Activated T-cell treated with anti-CD3 and anti-CD28 coated beads for 48 hours (primary cell): ENCODE data around the gene KRT6A.
"Not testable (repeated sequence)": the region's sequence is repeated elsewhere in the genome, so short reads cannot be mapped to it uniquely, and the experiment has no call there.

Experiments used
- DNase-seq: peaks from one replicate; pipeline ENCODE4 v3.0.0-alpha.2; 2020; ENCODE audit warnings: low read depth

KRT6A gene

DNA sequence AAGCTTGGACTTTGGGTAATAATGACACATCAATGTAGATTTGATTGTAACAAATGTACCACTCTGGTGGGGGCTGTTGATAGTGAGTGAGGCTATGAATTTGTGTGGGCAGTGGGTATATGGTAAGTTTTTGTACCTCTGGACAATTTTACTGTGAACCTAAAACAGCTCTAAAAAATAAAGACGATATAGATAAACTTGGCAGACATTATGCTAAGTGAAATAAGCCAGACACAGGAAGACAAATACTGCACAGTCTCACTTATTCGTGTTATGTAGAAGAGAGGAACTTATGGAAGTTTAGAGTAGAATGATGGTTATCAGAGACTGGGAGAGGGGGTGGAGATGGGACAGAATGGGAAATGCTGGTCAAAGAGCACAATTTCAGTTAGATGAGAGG lies 28.2 kb downstream of the KRT6A start:
- DNase-seq, result no peak

DNA sequence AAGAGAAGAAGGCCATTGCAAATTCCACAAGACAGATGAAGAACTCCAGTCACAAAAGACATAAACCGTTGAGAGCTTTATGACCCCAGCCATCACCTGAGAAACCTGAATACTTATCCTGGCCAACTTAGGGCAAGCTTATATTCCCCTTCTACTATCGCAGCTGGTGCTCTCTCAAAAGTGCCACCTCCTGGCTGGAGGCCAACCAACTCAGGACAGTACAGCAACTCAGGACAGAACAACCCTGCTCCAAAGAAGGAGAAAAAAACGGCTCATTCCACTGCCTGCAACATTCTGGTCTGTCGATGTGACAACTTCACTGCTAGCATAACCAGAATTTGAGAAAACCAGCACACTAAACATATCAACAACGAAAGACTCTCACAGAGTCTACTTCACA lies 31.4 kb downstream of the KRT6A start:
- no peak for DNase-seq

DNA sequence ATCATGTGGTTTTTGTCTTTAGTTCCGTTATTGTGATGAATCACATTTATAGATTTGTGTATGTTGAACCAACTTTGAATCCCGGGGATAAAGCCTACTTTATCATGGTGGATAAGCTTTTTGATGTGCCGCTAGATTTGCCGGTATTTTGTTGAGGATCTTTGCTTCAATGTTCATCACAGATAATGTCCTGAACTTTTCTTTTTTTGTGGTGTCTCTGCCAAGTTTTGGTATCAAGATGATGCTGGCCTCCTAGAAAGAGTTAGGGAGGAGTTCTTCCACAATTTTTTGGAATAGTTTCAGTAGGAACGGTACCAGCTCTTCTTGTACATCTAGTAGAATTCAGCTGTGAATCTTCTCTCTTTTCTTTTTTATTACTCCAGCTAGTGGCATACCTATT lies 34.2 kb downstream of the KRT6A start:
- DNase-seq, result no peak

DNA sequence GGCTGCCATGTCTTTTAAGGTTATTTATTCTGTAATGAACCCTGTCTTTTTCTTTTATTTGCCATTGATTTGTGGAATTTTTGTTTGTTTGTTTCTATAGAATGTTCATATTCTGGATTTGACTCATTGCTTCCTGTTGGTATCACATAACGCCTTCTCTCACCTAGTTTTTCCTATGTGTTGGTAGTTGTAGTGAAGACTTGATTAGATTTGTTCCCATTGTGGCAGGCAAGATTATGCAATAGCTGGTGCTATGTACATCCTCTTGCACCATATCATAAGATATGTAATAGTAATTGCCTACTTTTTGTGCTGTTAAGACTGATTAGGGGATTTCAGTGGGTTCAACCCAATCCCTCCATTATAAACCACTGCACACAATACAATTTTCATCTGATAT lies 37.2 kb downstream of the KRT6A start:
- no peak for DNase-seq

DNA sequence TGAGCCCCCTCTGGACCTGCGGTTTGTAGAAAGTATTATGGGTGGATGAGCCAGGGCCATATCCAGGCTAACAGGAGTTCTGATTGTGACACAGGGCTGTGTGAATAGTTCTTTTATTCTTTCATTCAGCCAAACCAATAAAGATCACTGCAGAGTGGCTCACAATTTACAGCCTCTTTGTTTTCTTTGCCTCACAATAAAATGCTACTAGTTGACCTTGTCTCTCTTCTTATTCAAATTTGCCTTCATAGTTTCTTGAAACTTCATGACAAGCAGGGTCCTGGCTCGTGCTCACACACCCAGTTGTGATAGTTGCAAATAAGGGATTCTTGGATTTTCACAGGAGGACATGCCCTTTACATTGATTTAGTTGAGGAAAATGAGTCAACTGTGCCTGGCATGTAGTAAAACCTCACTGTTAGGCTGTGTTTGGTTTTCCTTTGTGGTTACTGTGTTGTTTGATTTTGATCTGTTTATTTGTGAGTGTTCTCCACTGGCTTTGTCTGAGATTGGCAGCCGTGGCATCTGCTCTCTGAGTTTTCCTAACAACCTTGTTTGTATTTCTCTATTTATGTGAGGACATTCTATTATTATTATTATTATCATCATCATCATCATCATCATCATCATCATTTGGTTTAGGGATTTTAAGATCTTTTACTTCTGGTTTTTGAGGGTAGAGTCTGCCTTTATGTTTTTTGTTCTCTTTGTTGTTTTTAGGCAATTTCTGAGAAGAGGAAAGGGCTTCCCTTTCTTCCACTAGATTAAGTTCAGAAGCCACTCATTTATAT lies 38.5 kb downstream of the KRT6A start:
- no peak for DNase-seq

DNA sequence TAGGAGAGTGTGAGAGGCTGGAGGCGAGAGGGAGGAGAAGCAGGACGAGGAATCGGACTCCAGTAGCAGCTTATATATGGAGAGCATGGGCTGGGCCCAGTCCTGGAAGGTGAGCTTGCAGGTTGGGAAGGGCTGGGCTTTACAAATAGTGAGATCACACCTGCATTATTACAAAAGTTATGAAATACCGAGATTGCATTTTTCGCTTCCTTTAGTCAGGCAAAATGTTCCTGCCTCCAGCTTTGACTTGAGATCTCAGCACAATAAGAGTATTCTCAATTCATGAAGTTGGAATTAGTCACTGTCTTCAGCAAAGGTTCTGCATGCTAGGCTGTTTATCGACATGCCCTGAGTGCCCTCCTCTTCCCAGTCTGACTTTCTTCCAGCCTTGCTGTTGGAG lies 41.0 kb downstream of the KRT6A start, which contains the start of gene KRT6B:
KRT6B (minus strand) TSS at position 46 of the 400 bp plus-strand sequence. CDS start 68 bp downstream, outside the sequence.
- DNase-seq, result no peak

DNA sequence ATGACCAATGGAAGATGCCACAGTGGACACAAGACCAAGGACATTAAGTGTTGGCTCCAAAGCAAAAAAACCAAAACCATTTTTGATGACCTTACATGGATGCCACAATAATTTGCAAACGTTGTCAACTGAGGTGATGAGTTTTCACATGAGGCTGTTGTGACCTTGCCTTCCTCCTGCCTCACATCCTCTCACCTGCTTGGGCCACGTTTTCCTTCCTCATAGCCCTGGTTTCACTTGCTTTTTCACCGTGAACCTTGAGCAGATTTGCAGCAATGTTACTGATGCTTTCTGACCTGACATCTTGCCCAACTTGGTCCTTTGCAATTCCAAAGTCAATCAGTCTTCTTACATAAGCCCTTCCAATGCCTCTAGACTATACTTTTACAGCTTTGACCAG lies 44.8 kb downstream of the KRT6A start:
- no peak for DNase-seq

DNA sequence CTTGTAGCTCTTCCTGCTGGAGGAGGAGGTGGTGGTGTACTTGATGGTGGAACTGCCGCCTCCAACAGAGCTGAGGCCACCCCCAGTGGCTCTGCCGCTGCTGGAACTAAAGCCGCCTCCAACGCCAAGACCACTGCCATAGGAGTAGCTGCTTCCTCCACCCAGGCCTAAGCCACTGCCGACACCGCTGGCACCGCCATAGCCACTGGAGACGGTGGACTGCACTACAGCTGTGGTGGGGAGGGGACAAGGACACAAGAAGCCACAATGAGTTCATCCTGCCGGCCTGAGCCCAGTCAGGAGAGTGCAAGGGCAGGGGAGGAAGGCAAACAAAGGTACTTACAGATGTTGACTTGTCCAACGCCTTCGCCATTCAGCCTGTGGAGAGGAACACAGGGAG lies 45.9 kb downstream of the KRT6A start:
- not testable (repeated sequence) for DNase-seq

DNA sequence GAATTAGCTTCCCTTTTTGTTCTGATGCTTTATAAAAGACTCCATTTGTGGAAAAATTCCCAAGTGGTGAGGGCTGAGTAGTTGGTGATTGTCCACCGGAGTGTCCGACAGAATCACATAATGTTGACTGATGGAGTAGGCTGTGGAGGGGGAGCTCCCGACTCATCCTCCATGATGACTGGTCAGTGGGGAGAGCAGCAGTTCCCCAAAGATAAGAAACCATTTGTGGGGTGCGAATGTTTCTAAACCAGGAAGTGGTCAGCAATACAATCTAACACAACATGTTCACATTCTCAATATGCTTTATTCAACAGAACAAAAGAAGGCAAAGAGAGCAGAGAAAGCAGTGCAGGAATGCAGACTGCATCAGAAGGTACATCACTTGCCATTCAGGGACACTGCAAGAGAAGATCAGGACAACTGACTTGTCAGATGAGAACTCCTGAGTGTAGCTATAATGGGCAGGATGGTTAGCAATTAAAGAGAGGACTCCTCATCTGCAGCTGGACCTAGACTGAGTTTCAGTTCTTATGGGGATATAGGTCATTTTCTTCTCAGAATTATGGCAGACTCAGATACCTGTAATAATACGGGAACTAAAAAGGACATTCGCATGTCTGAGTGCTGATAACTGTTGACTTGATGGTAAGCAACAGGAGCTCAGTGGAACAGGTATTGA lies 46.6 kb downstream of the KRT6A start:
- DNase-seq, result no peak

DNA sequence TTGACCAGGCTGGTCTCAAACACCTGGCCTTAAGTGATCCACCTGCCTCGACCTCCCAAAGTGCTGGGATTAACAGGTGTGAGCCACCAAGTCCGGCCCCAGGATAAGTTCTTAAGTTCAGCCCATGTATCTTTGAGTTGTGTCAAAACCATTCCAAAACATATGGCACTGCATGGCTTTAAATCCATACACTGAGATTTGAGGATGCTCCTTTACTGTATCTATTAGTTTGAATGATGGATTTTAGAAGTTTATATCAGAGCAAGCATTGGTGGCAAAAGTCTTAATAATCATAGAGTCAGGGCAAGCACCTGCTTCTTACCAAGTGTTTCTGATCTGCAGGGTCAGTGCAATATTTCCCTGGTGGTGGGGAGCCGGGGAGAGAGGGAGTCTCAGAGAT lies 47.2 kb downstream of the KRT6A start:
- no peak for DNase-seq

DNA sequence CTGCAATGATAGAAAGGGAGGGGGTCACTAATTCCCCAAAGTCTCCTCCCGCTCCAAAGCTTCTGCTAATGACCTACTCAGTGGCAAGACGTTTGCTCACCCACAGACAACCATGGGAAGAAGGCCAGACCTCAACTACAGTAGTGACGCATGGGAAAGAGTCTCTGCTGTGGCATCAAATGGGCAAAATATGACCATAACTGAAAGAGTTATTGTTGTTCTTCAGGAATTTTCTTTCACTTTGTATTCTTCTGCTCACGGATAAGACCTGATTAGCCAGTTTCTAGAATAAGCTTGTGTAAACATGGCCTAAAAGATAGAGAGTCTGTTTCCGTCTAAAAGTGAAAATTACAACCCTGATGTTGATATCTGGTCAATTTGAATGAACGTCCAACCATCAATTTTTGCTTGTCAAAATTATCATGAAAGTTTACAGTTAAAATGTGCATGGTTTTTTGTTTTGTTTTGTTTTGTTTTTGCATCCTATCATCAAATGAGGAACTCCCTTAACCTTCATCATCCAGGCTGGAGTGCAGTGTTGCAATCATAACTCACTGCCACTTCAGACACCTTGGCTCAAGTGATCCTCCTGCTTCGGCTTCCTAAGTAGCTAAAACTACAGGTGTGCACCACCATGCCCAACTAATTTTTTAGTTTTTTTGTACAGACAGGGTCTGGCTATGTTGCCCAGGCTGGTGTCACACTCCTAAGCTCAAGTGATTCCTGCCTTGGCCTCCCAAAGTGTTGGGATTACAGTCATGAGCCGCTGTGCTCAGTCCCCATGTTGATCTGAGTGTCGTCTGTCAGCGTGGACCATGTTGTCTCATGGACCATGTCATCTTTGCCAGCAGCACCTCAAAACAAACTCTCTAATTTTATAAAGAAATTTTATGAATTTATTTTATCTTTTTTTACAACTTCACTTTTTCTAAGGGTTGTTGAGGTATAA lies 48.1 kb downstream of the KRT6A start:
- DNase-seq, result no peak

DNA sequence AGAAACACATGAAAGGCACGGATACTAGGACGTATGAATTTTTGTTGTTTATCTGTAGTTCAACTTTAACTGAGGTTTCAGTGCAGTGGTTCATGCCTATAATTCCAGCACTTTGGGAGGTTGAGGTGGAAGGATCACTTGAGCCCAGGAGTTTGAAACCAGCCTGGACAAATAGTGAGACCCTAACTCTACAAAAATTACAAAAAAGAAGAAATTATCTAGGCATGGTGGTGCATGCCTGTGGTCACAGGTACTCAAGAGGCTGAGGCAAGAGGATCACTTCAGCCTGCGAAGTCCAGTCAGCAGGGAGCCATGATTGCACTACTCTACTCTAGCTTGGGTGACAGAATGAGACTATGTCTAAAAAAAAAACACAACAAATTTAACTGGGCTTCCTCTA lies 49.1 kb downstream of the KRT6A start:
- no peak for DNase-seq

DNA sequence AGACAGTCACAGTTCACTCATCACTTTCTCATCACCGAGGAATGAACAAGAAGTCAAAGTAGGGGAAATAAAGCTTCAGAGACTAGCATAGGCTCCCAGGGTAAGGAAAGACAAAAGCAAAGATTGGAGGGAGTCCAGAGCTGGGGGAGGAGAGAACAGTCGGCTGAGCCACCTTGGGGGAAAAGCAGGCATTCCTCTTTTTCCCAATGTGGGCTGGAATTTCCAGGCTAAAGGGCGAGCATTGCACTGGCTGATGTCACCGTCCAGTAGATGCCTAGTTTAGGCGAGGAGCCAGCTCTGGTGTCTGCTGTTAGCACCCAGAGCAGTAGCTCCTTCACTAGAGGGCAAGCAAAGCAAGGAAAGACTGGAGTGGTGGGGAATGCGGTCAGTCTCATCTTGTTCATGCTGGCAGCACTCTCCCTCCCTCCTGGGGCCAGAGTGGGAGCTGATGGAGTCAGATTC lies 50.4 kb downstream of the KRT6A start:
- DNase-seq, result no peak

DNA sequence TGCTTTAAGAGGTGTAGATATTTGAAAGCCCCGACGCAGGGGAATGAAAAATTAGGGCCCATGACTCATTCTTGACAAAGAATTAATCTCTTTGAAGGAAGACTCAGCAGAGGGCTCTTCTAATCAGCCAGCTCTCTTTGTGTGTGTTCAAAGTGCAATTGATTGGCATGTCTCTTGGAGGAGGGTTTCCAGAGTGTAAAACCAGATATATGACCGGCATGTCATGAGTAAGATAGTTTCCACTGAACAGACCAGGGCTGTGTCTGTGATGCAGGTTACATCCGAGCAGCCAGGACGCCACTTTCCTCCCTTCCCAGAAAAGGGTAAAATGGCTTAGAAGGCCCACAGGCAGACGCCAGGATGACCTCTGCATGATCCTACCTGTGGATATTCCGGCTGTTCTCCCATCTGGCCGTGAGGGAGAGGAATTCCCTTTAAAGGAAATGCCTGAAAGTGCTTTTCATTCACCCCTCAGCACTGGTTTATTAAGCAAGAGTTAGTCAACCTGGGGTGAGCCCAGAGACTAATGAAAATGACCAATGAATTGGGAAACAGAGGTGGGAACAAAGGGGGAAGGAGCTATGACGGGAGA lies 51.6 kb downstream of the KRT6A start:
- no peak for DNase-seq

DNA sequence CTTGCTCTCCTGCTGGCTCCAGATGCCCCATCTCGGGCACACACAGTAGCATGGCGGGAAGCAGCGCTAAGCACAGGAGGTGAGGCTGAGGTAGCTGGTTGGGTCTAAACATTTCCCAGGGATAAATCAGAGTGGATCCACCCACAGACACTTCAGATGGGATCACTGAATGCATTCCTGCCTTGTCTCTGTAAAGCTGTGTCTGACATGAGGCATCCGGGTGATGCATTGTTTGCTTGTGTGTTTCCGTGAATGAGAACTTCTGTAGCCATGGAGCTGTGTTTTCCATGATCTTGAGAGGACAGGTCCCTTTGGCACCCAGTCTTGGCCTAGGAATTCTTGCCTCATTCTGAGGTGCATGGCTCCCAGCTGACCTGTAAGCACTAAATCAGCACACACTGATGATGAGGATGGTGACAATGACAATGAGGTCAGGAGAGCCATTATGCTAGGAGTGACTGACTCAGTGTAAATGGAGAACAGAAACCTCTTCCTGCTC lies 52.2 kb downstream of the KRT6A start:
- no peak for DNase-seq

DNA sequence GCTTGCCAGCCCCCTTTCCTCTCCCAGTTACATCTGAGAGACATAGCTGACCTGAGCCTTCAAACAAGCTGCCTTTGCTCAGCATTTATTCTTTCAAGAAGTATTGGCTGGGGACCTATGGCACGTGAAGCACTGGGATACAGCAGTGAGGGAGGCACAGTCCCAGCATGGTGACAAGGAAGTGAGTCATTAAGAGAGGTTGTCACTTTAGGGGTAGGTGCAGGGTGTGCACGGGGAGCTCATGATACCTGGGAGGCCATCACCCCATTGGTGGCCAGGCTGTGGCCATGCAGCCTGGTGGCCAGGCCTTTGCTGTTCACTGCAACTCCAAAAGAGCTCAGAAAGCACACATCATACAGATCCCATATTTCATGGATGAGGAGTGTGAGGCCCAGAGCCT lies 53.2 kb downstream of the KRT6A start:
- DNase-seq, result no peak

DNA sequence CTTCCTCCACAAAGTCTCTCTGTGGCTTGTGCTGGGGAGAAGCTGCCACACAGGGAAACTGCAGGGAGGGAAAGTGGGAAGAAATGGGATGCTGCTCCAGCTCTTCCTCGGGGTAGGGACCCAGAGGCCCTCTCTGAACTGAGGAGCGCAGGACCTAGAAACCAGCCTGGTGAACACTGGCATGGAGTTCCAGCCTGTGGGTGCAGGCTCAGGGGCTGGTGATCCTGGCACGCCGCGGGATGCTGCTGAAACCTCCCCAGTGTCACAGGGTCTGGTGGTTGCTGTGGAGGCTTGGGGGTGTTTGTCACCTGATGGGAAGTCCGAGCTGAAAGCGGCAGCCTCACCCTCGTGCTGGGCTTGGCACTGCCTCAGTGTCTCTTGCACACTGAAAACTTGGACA lies 53.6 kb downstream of the KRT6A start:
- no peak for DNase-seq

DNA sequence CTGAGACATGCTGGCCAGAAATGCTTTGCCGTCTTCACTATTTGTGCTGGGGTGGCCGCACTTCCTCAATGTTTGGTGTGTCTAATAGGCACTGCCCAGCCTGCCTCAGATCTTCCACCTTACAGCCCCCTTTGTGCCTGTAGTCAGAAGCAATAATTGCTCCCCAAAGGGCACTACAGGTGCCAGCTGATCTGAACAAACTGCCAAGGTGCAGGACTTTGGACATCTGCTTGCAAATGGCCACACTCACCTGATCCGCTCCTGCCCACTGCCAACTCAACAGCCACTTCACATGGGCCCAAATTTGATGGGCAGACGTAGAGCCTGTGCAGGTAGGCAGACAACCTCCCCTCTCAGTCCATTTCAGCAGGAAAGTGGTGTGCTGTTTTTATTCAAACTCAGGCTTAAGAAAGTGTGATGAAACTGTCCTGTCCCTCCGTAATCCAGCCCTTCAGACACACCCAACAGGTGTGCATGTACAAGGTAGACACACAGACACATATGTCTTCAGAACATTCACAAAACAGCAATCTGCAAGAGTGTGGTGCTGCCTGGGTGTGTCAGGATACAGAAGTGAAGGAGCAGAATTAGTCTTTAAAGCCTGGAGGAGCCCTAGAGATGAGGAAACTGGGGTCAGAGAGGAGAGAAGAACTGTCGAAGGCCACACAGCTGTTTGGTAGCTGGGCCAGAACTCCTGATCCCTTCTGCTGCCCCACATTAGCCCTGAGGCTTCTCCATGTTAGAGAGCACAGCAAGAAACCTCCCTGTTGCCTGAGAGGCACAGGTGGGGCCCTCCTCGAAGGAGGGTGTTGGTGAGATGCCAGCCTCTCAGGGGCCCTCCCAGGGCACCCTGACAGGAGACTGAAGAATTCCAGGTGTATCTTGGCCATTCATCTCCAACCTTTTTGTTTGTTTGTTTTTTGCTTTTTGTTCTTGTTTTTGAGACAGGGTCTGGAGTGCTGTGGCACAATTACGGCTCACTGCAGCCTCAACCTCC lies 54.5 kb downstream of the KRT6A start:
- DNase-seq, result no peak

DNA sequence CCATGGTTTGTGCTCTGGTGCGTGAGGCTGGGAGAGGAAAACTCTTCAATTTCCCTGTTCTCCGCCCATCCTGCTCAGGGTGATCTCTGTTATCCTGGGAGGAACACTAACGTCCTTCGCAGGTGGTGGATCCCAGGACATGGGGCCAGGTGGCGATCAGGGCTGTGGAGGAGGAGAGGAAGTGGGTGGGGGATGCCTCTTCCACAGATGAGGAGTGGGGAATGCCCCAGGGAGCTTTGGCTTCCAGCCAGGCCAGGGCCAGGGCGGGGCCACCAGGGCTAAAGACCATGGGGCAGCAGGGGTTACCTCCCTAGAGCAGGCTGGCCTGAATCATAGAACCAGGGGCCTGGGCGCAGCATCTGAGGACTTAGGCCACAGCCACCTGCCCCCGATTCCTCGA lies 55.5 kb downstream of the KRT6A start:
- DNase-seq, result no peak
